IPS DF 4.7 (cell line): ENCODE results near the gene FGFR1OP2.
"Not testable (repeated sequence)": the region's sequence is repeated elsewhere in the genome, so short reads cannot be mapped to it uniquely, and the experiment has no call there.

Source experiments
- DNase-seq: peaks from one replicate; pipeline ENCODE4 v3.0.0-alpha.2; 2013; ENCODE audit warnings: low spot score; ENCODE audit errors: extremely low read depth

Gene FGFR1OP2

GRCh38 chr12:26940516-26941214 is 2.4 kb downstream of the FGFR1OP2 start:
- no peak for DNase-seq

DNA sequence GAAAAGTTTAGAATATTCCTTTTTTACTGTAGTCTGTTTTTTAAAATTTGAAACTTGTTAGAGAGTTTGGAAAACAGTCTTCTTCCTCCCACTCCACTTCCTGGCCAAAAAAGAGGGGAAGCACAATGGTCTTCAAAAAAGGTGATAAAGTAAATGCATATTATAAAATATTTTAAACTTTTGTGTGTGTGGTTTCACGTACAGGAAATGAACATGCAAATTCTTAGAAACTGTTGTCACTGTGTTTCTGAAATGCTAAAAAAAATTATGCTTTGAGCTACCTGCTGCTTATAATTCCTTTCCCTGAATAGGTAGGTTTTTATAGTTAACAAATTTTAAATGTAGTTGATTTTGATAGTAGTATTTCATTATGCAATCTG is 2.9 kb downstream of the FGFR1OP2 start:
- no peak for DNase-seq

DNA sequence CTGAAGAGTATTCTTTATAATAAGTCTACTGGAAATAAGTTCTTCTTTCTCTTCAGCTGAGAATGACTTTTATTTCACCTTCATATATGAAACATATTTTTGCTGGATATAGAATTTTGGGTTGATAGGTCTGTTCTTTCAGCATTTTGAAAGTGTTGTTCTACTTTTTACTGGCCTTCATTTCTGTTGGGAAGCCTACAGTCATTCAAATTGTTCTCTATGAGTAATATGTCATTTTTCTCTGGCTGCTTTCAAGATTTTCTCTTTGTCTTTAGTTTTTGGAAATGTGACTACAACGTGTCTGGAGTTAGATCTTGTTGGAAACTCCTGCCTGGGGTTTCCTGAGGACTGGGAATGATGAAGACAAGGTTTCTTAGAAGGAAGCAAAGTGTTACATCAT is 10.0 kb downstream of the FGFR1OP2 start:
- DNase-seq, result no peak

- no peak for DNase-seq
These were observed 15.2 kb downstream of the FGFR1OP2 start for GRCh38 chr12:26953447-26953846.

GRCh38 chr12:26954027-26954426 is 15.8 kb downstream of the FGFR1OP2 start:
- DNase-seq, result no peak

GRCh38 chr12:26961391-26961790 is 23.1 kb downstream of the FGFR1OP2 start:
- DNase-seq, result not testable (repeated sequence)

DNA sequence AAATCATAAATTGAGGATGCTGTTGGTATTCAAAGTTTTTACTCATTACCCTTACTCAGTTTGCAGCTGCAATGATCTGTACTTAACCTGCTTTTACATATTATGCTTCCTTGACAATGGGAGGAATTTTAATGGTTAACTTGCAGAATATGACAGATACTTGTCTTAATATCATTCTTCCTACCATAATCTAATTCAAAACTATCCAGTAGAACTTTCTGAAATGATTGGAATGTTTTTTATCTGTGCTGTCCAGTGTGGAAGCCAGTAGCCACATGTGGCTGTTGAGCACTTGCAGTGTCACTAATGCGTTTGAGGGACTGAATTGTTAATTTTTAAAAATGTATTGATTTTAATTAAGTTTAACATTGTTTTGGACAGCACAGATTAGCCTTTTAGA is 23.5 kb downstream of the FGFR1OP2 start:
- no peak for DNase-seq

- DNase-seq, result no peak
These were observed 25.1 kb downstream of the FGFR1OP2 start for GRCh38 chr12:26963413-26963812.

- DNase-seq, result no peak
These were observed 28.6 kb downstream of the FGFR1OP2 start for GRCh38 chr12:26966842-26967241.

GRCh38 chr12:26970136-26970535 is 31.9 kb downstream of the FGFR1OP2 start:
- DNase-seq, result no peak

GRCh38 chr12:26971963-26972362 is 33.7 kb downstream of the FGFR1OP2 start:
- DNase-seq, result no peak

GRCh38 chr12:26976687-26977086 is 38.4 kb downstream of the FGFR1OP2 start:
- DNase-seq, result no peak

DNA sequence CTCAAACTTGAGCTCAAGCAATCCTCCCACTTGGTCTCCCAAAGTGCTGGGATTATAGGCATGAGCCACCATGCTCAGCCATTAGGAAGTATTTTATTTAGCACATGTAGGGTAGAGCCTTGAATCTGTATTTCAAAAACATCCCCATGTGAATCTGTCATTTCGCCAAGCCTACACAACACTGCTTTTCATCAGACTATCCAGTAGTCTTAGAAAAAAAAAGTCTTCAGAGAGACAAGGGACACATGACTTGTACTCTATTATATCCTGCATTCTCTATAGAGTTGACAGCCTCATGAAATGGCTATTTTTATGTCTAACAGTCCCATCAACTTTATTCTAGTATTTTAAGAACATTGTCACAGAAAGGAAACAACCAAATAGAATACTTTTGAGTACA is 40.5 kb downstream of the FGFR1OP2 start:
- no peak for DNase-seq

- DNase-seq, result no peak
These were observed 41.5 kb downstream of the FGFR1OP2 start for GRCh38 chr12:26979733-26980132.

DNA sequence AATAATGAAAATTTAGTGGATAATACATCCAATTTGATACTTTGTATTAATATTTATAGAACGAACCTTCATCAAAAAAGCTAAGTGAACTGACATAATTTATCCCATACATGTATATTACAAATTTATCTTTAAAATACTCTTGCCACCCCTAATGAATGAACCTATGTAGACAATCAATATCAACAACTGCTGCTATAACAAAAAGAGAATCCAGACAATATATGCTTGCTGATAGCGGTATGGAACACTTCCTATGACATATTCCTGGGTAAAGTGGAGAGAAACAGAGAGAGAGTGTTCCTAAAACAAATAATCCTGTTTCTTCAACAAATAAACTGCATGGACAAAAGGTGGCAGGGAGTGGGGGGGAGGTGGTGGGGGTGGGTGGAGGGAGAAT is 44.6 kb downstream of the FGFR1OP2 start:
- no peak for DNase-seq

DNA sequence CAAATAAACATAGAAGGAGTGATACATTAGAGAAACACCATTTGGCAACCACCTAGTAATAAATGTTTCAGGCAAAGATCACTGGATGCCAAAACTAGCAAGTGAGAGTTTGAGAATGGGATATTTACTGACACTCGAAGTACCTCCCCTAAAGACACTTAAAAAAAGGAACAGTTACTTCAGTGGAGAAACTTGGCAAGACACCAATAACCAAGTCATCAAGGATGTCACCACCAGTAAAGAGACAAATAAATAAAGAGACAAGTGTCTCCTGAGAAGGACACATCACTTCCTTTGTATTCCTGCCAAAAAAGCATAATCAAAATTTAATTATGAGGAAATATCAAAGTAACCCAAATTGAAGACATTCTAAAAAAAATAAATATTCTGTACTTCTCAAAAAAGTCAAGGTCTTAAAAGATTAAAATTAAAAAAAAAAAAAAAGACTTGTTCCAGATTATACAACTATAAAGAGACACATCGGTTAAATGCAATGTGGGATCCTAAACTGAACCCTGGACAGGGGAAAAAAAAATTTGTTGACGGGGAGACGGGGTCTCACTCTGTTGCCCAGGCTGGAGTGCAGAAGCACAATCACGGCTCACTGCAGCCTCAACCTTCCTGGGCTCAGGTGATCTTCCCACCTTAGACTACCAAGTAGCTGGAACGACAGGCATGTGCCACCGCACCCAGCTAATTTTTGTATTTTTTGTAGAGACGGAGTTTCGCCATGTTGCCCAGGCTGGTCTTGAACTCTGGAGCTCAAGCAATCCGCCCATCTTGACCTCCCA is 49.6 kb downstream of the FGFR1OP2 start:
- no peak for DNase-seq

- no peak for DNase-seq
These were observed 50.4 kb downstream of the FGFR1OP2 start for GRCh38 chr12:26988703-26989102.

DNA sequence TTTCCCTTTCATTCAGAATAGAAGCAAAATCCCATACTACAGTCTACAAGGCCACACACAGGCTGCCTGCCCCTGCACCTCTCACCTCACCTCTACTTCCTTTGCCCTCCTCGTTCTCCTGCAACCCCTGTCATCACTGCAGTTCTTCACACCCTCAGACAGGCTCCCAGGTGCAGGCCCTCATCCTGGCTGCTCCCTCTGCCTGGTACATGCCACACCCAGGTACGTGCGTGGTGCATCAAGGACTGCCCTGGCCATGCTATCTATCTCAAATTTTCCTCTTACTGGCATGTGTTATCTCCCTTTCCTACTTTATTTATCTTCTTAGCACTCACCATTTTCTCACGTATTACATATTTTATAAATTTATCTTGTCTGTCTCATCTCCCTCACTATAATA is 51.6 kb downstream of the FGFR1OP2 start:
- DNase-seq, result no peak

DNA sequence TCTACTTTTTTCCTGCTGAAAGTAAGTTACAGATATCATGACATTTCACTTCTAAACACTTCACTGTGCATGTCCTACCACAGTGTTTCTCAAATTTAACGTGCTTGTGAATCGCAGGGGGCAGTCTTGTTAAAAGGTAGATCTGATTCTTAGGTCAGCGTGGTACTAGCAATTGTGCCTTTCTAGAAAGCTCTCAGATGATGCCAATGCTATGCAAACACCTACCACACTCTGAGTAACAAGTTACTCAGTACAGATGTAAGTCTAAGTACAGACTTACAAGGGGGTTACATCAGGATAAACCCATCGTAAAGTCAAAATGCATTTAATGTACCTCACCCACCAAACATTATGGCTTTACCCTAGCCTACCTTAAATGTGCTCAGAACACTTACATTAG is 53.6 kb downstream of the FGFR1OP2 start:
- DNase-seq, result no peak

- DNase-seq, result no peak
These were observed 55.8 kb downstream of the FGFR1OP2 start for GRCh38 chr12:26994109-26994508.

DNA sequence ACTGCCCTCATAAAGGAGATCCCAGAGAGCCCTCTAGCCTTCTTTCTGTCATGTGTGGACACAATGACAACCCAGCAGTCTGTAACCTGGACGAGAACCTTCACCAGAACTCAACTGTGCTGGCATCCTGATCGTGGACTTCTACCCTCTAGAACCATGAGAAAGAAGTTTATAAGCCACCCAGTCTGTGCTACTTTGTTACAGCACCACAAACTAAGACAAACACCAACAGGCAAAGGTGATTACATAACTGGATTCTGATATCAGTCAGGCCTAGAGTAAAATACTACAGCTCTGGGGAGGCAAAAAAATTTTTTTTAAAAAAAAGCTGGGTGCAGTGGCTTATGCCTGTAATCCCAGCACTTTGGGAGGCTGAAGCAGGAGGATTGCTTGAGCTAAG is 57.4 kb downstream of the FGFR1OP2 start:
- DNase-seq, result no peak

DNA sequence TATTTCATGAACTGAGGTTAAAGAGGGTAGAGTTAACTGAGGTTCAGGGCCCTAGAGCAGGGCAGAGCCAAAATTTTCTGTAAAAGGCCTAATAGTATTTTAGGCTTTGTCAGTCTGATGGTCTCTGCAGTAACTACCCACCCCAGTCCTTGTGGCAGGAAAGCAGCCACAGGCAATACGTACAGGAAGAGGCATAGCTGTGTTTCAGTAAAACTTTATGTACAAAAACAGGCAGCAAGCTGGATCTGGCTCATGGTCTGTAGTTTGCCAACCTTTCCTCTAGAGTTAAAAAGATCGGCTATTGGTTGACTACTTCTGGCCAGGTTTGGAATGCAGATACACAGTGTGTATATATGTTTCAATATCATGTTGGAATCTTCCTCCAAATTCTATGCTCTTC is 58.7 kb downstream of the FGFR1OP2 start:
- DNase-seq, result no peak

DNA sequence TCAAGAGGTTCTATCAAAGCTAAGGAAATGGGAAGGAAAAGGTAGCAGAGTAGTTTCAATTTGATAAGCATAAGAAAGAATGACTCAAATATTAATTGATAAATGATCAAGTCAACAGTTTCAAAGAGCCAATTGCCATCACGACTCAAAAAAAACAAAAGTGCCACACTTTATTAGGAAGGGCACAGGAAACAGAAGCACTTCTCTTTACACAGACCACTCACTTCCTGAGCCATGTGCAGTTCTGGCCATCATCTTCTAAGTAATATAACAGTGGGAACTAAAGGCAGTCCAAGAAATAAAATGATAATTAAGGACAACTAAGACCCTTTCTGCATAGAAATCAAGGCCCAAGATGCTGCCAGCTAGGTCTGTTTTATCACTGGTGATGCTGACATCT is 62.7 kb downstream of the FGFR1OP2 start:
- no peak for DNase-seq
